Neuronal stem cell (in vitro differentiated cells): ENCODE data around the gene ACTR3C.
A peak's percentile ranks its signal among the peaks of the same experiment; 100 is the strongest.
"Not testable (repeated sequence)": the region's sequence is repeated elsewhere in the genome, so short reads cannot be mapped to it uniquely, and the experiment has no call there.

Source experiments
- DNase-seq: peaks from one replicate; pipeline ENCODE4 v3.0.0-alpha.2; 2013; ENCODE audit warnings: low spot score
- H2AFZ ChIP-seq: one replicate; pipeline ENCODE4 v1.6.1; 2013; ENCODE audit warnings: mild to moderate bottlenecking, low read length, inconsistent platforms
- H2AK5ac ChIP-seq: 2 replicates; pipeline ENCODE4 v1.6.1; 2013; ENCODE audit warnings: low read depth, mild to moderate bottlenecking, inconsistent platforms, low read length, moderate library complexity, mixed read lengths
- H2BK120ac ChIP-seq: 2 replicates; pipeline ENCODE4 v1.6.1; 2013; ENCODE audit warnings: low read depth, mild to moderate bottlenecking, inconsistent platforms, low read length, moderate library complexity, mixed read lengths
- H2BK12ac ChIP-seq: one replicate; pipeline ENCODE4 v1.6.1; 2013; ENCODE audit warnings: low read length, inconsistent platforms
- H2BK15ac ChIP-seq: 2 replicates; pipeline ENCODE4 v1.6.1; 2013; ENCODE audit warnings: mild to moderate bottlenecking, low read length, inconsistent platforms, mixed read lengths
- H2BK5ac ChIP-seq: one replicate; pipeline ENCODE4 v1.6.1; 2013; ENCODE audit warnings: inconsistent platforms, mild to moderate bottlenecking, low read length, moderate library complexity
- H3K14ac ChIP-seq: one replicate; pipeline ENCODE4 v1.6.1; 2013; ENCODE audit warnings: low read length, inconsistent platforms
- H3K18ac ChIP-seq: 2 replicates; pipeline ENCODE4 v1.6.1; 2013; ENCODE audit warnings: low read length, inconsistent platforms
- H3K23ac ChIP-seq: 2 replicates; pipeline ENCODE4 v1.6.1; 2013; ENCODE audit warnings: low read depth, mild to moderate bottlenecking, mixed read lengths, low read length, inconsistent platforms; ENCODE audit not compliant: poor library complexity
- H3K27ac ChIP-seq: replicated peaks from 3 replicates; pipeline ENCODE4 v1.5.1; 2013; ENCODE audit warnings: low read length, inconsistent platforms
- H3K27me3 ChIP-seq, 3 experiments: 2 replicates each; pipeline ENCODE4 v1.6.1; 2013; ENCODE audit warnings: low read length in 3 of 3, mild to moderate bottlenecking in 2 of 3, inconsistent platforms in 1 of 3, low read depth in 1 of 3, mixed read lengths in 1 of 3, moderate library complexity in 1 of 3; ENCODE audit not compliant: control insufficient read depth in 3 of 3, insufficient read depth in 3 of 3
- H3K36me3 ChIP-seq, 2 donors: replicated peaks in 1 of 2; 2 replicates each; pipeline ENCODE4 v1.6.1; 2013; ENCODE audit warnings: low read length in 2 of 2; ENCODE audit not compliant: control insufficient read depth in 2 of 2, insufficient read depth in 2 of 2
- H3K4ac ChIP-seq: 2 replicates; pipeline ENCODE4 v1.6.1; 2013; ENCODE audit warnings: inconsistent platforms, mild to moderate bottlenecking, low read length, moderate library complexity
- H3K4me1 ChIP-seq, 2 donors: 1 replicate in 1 of 2; 2 replicates in 1 of 2; pipeline ENCODE4 v1.6.1; 2013; ENCODE audit warnings: low read length in 2 of 2, low read depth in 1 of 2; ENCODE audit not compliant: control insufficient read depth in 2 of 2, insufficient read depth in 1 of 2
- H3K4me2 ChIP-seq: one replicate; pipeline ENCODE4 v1.6.1; 2013; ENCODE audit warnings: mild to moderate bottlenecking, low read length, inconsistent platforms; ENCODE audit not compliant: insufficient read depth, poor library complexity, severe bottlenecking
- H3K4me3 ChIP-seq, 2 donors: 2 replicates each; pipeline ENCODE4 v1.5.1; 2013; ENCODE audit warnings: low read length in 2 of 2, mild to moderate bottlenecking in 2 of 2, inconsistent platforms in 1 of 2, moderate library complexity in 1 of 2
- H3K79me1 ChIP-seq: one replicate; pipeline ENCODE4 v1.6.1; 2013; ENCODE audit warnings: low read depth, mild to moderate bottlenecking, inconsistent platforms, low read length, moderate library complexity
- H3K9ac ChIP-seq: one replicate; pipeline ENCODE4 v1.6.1; 2013; ENCODE audit warnings: mild to moderate bottlenecking, low read depth, low read length, inconsistent platforms; ENCODE audit not compliant: poor library complexity
- H3K9me3 ChIP-seq, 2 donors: replicated peaks in 1 of 2; 2 replicates each; pipeline versions ENCODE3 to v1.6.1; 2013; ENCODE audit warnings: low read length in 2 of 2, mild to moderate bottlenecking in 2 of 2, inconsistent platforms in 1 of 2, low read depth in 1 of 2, mixed read lengths in 1 of 2, moderate library complexity in 1 of 2; ENCODE audit not compliant: control insufficient read depth in 2 of 2, insufficient read depth in 1 of 2
- H4K8ac ChIP-seq: one replicate; pipeline ENCODE4 v1.6.1; 2013; ENCODE audit warnings: low read depth, mild to moderate bottlenecking, inconsistent platforms, low read length, moderate library complexity
- H4K91ac ChIP-seq: one replicate; pipeline ENCODE4 v1.6.1; 2013; ENCODE audit warnings: low read length, low read depth, mild to moderate bottlenecking, inconsistent platforms; ENCODE audit not compliant: poor library complexity
- WGBS, 2 donors: extraction: QIAGEN DNeasy Blood & Tissue Kit; methylation state at CpG; one replicate each; pipeline ENCODE4 v1.1.7; 2013; ENCODE audit warnings: missing lambda C conversion rate in 2 of 2, mixed read lengths in 1 of 2; ENCODE audit not compliant: insufficient read length in 2 of 2, insufficient replicate concordance in 1 of 2; ENCODE audit errors: extremely low coverage in 2 of 2; 5-methylcytosine and 5-hydroxymethylcytosine counted together

The ACTR3C gene

GRCh38 chr7:150222083-150222972 lies 101.0 kb downstream of the ACTR3C start:
- not testable (repeated sequence) for H2AFZ ChIP-seq, H3K4me1 ChIP-seq, H2BK15ac ChIP-seq, H3K36me3 ChIP-seq, H3K4ac ChIP-seq, H3K9ac ChIP-seq, H3K4me2 ChIP-seq, H3K9me3 ChIP-seq, H2AK5ac ChIP-seq, H4K91ac ChIP-seq, H2BK5ac ChIP-seq, DNase-seq, H2BK12ac ChIP-seq, H3K18ac ChIP-seq, H2BK120ac ChIP-seq, H3K4me3 ChIP-seq, H3K14ac ChIP-seq, H4K8ac ChIP-seq, H3K27ac ChIP-seq, H3K79me1 ChIP-seq, H3K23ac ChIP-seq
- H3K27me3 ChIP-seq = peaks cover 0 to 20% (median 9%) of the 10 kb centered on the region in 3 experiments
- no CpG with 5 or more reads among the region's 11 CpGs for WGBS, 2 donors

GRCh38 chr7:150220673-150221181 lies 102.6 kb downstream of the ACTR3C start:
- Histone ChIP-seq H3K4me3 (peak overlapping the region in 1 of 2 donors; percentile 71), H3K18ac (peak overlapping the region; percentile 64), H3K27me3 (peaks cover 0 to 20% (median 9%) of the 10 kb centered on the region in 3 experiments), H3K4me2 (peak overlapping the region; percentile 66)
- H2BK5ac ChIP-seq, H3K23ac ChIP-seq, H4K91ac ChIP-seq, H3K36me3 ChIP-seq, H3K4me1 ChIP-seq, H3K9ac ChIP-seq, H3K79me1 ChIP-seq, H4K8ac ChIP-seq, H2AK5ac ChIP-seq, H3K4ac ChIP-seq, H3K27ac ChIP-seq, H2AFZ ChIP-seq, H3K14ac ChIP-seq, H3K9me3 ChIP-seq, H2BK12ac ChIP-seq, H2BK120ac ChIP-seq, H2BK15ac ChIP-seq: not testable (repeated sequence)
- DNase-seq = peak; percentile 20
- WGBS, 2 donors = no CpG with 5 or more reads among the region's 38 CpGs

DNA sequence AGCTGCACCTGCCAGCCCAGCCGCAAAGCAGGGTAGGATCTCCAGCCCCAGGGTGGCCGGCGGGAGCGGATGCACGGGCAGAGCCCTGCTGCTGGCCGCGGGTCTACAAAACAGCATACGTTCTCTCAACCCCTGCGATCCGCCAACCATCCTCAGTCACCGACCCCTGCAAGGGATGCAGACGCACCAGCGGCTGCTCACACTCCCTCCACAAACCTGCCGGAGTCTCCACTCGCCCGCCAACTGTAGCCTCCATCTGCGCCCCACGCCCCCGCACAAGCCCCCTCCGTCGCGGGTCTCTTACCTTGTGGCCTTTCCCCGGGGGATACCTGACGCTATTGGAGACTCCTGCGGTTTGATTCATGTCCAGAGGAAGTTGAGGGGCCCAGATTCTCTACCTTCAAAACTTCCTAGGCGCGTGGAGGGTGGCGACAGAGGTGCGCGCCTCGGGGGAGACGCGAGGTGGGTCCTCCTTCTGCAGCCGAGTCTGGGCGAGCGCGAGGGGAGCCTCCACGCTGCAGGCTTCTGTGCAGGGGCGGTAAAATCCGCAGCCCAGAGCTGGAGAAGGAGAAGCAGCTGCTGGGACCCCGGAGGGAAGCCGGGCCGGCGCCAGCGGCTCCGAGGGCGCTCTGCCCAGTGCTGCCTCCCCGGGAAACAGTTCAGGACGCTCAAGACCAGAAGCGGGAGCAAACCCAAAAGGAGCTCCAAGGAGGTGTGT lies 103.2 kb downstream of the ACTR3C start:
- H2AFZ ChIP-seq, H3K4me1 ChIP-seq, H3K4ac ChIP-seq, H3K23ac ChIP-seq, H3K79me1 ChIP-seq, H3K27ac ChIP-seq, H2BK15ac ChIP-seq, H3K14ac ChIP-seq, H2BK5ac ChIP-seq, H3K18ac ChIP-seq, H3K36me3 ChIP-seq, H4K91ac ChIP-seq, H2AK5ac ChIP-seq, H4K8ac ChIP-seq, H3K9me3 ChIP-seq, H3K9ac ChIP-seq, H2BK120ac ChIP-seq, H2BK12ac ChIP-seq: not testable (repeated sequence)
- peak overlapping the region in 1 of 2 donors; percentile 71 for H3K4me3 ChIP-seq
- DNase-seq = peak; percentile 8
- H3K4me2 ChIP-seq = peak overlapping the region; percentile 71
- H3K27me3 ChIP-seq = peaks cover 0 to 20% (median 9%) of the 10 kb centered on the region in 3 experiments
- no CpG with 5 or more reads among the region's 50 CpGs for WGBS, 2 donors

- not testable (repeated sequence) for H2BK15ac ChIP-seq, H3K14ac ChIP-seq, H4K8ac ChIP-seq, H3K4me3 ChIP-seq, H3K27ac ChIP-seq, H3K36me3 ChIP-seq, H2AFZ ChIP-seq, H4K91ac ChIP-seq, H3K9ac ChIP-seq, H2BK5ac ChIP-seq, H3K9me3 ChIP-seq, H3K23ac ChIP-seq, H2BK120ac ChIP-seq, H3K4ac ChIP-seq, H3K27me3 ChIP-seq, H3K4me2 ChIP-seq, H2BK12ac ChIP-seq, DNase-seq, H2AK5ac ChIP-seq, H3K18ac ChIP-seq, H3K79me1 ChIP-seq, H3K4me1 ChIP-seq
- WGBS, 2 donors = no CpG with 5 or more reads among the region's 1 CpG
Observed at GRCh38 chr7:150206848-150207247, 116.5 kb downstream of the ACTR3C start.
